Activated B cell treated with CpG ODN at 0.5 μM for 24 hours (primary cell): ENCODE measurements around the gene MLXIPL. TPM values are rescaled to one million over a fixed set of nuclear protein-coding genes. Genes with fewer than 3 reads are reported as not detected.
"Not testable (repeated sequence)": the region's sequence is repeated elsewhere in the genome, so short reads cannot be mapped to it uniquely, and the experiment has no call there.

Experiments used
- ATAC-seq: fragments of 200-7000 bp; cut with Tn5 transposase; one replicate; pipeline ENCODE4 v1.10.0; 2021; ENCODE audit warnings: low read depth, mild to moderate bottlenecking, moderate library complexity
- CTCF ChIA-PET: fragments of 350-600 bp; sonication (Branson Sonifier 250); formaldehyde crosslinking; loops from one replicate; lab custom pipeline; 2021; ENCODE audit warnings: antibody characterized with exemption; lab: Charles Lee
- POLR2A ChIA-PET: fragments of 350-600 bp; sonication (Branson Sonifier 250); formaldehyde crosslinking; loops from one replicate; lab custom pipeline; 2021; ENCODE audit warnings: antibody characterized with exemption; lab: Charles Lee
- DNase-seq: peaks from one replicate; pipeline ENCODE4 v3.0.0; 2022
- H3K27ac Mint-ChIP-seq: one replicate; pipeline ENCODE4 v1.8.0; 2020; ENCODE audit warnings: mixed read lengths
- H3K27me3 Mint-ChIP-seq: one replicate; pipeline ENCODE4 v1.8.0; 2021; ENCODE audit warnings: mixed read lengths
- H3K36me3 Mint-ChIP-seq: one replicate; pipeline ENCODE4 v1.8.0; 2021; ENCODE audit warnings: low read depth, mixed read lengths
- H3K4me1 Mint-ChIP-seq: one replicate; pipeline ENCODE4 v1.8.0; 2021; ENCODE audit warnings: mixed read lengths
- H3K4me3 Mint-ChIP-seq: one replicate; pipeline ENCODE4 v1.8.0; 2020; ENCODE audit warnings: mild to moderate bottlenecking, mixed read lengths
- H3K9me3 Mint-ChIP-seq: one replicate; pipeline ENCODE4 v1.8.0; 2020; ENCODE audit warnings: mixed read lengths
- CTCF ChIP-seq: fragments of 200-600 bp; IDR thresholded peaks from one replicate; pipeline ENCODE4 v1.8.0; 2022; ENCODE audit warnings: antibody characterized with exemption, mild to moderate bottlenecking
- intact Hi-C: fragments of 100-400 bp; cut with micrococcal nuclease; formaldehyde crosslinking; loops from one replicate; pipeline ENCODE4 v1.15.1; 2024
- total RNA-seq: library from RNA; stranded (reverse); gene quantifications from 2 replicates; pipeline ENCODE4 v1.2.3, GENCODE V29; 2022

Gene MLXIPL
- total RNA-seq, 1 donor from 2014 or later: not detected

GRCh38 chr7:73569042-73569608 lies 55.2 kb downstream of the MLXIPL start:
- intact Hi-C loops: loop anchor here (1.0 kb wide), 1 partner anchor 12 kb away; the partner anchor contains the start of gene BCL7B
- no peak for TF ChIP-seq CTCF
- no peaks in the 10 kb centered on the region for H3K9me3 Mint-ChIP-seq
- ChIA-PET CTCF (no interaction called here), POLR2A (interaction anchor here (0.5 to 0.9 kb wide), 4 partner anchors 11 to 51 kb away, joined by 3 to 7 read pairs (median 4); no protein-coding TSS in a partner anchor)
- peaks cover 15% of the 10 kb centered on the region for H3K4me1 Mint-ChIP-seq
- ATAC-seq (no peak), DNase-seq (no peak)
- H3K36me3 Mint-ChIP-seq: peaks cover 53% of the 10 kb centered on the region
- no peaks in the 10 kb centered on the region for H3K27me3 Mint-ChIP-seq
- no peak overlapping the region for H3K27ac Mint-ChIP-seq
- H3K4me3 Mint-ChIP-seq: no peak overlapping the region

- DNase-seq (no peak), ATAC-seq (no peak)
- Mint-ChIP-seq H3K4me3 (no peak overlapping the region), H3K36me3 (peaks cover 43% of the 10 kb centered on the region), H3K27ac (no peak overlapping the region), H3K4me1 (peaks cover 15% of the 10 kb centered on the region), H3K9me3 (no peaks in the 10 kb centered on the region), H3K27me3 (no peaks in the 10 kb centered on the region)
- POLR2A ChIA-PET: interaction anchor here (0.5 to 0.6 kb wide), 2 partner anchors 10 to 15 kb away, joined by 3 read pairs; no protein-coding TSS in a partner anchor
- TF ChIP-seq CTCF: no peak
- CTCF ChIA-PET: no interaction called here
- intact Hi-C loops: no loop called here
Measured at GRCh38 chr7:73567846-73568685, 56.3 kb downstream of the MLXIPL start.

- TF ChIP-seq CTCF: no peak
- ATAC-seq (no peak), DNase-seq (no peak)
- Mint-ChIP-seq H3K9me3 (no peaks in the 10 kb centered on the region), H3K4me3 (no peak overlapping the region), H3K27me3 (no peaks in the 10 kb centered on the region), H3K4me1 (peaks cover 15% of the 10 kb centered on the region), H3K36me3 (peaks cover 33% of the 10 kb centered on the region), H3K27ac (no peak overlapping the region)
- intact Hi-C loops: no loop called here
- ChIA-PET CTCF (no interaction called here), POLR2A (interaction anchor here (0.5 to 1.8 kb wide), 3 partner anchors 8 to 45 kb away, joined by 3 to 6 read pairs (median 3); partner anchors contain the start of gene BAZ1B)
Measured at GRCh38 chr7:73567140-73567539, 57.2 kb downstream of the MLXIPL start.

GRCh38 chr7:73566431-73566830 lies 57.9 kb downstream of the MLXIPL start:
- Mint-ChIP-seq H3K4me3 (peak overlapping the region; percentile 82), H3K4me1 (peaks cover 15% of the 10 kb centered on the region), H3K36me3 (peaks cover 28% of the 10 kb centered on the region)
- DNase-seq, H3K27me3 Mint-ChIP-seq, CTCF ChIA-PET, H3K9me3 Mint-ChIP-seq, ATAC-seq, H3K27ac Mint-ChIP-seq: not testable (repeated sequence)
- POLR2A ChIA-PET: interaction anchor here (0.6 to 1.8 kb wide), 4 partner anchors 9 to 1845 kb away, joined by 3 to 7 read pairs (median 5); partner anchors contain the start of genes BAZ1B, BCL7B and TBL2
- intact Hi-C loops: loop anchor here (1.0 kb wide), 1 partner anchor 12 kb away; the partner anchor contains the start of gene TBL2

- peaks cover 22% of the 10 kb centered on the region for H3K36me3 Mint-ChIP-seq
- ATAC-seq (no peak), DNase-seq (no peak)
- no peak overlapping the region for H3K27ac Mint-ChIP-seq
- H3K9me3 Mint-ChIP-seq: no peaks in the 10 kb centered on the region
- peaks cover 15% of the 10 kb centered on the region for H3K4me1 Mint-ChIP-seq
- peak overlapping the region; percentile 82 for H3K4me3 Mint-ChIP-seq
- ChIA-PET POLR2A (interaction anchor here (0.6 to 1.8 kb wide), 4 partner anchors 9 to 1846 kb away, joined by 3 to 7 read pairs (median 5); partner anchors contain the start of genes BAZ1B, BCL7B and TBL2), CTCF (no interaction called here)
- TF ChIP-seq CTCF: no peak
- no peaks in the 10 kb centered on the region for H3K27me3 Mint-ChIP-seq
- intact Hi-C loops: loop anchor here (1.0 kb wide), 1 partner anchor 12 kb away; the partner anchor contains the start of gene TBL2
Measured at GRCh38 chr7:73565675-73566340, 58.5 kb downstream of the MLXIPL start.
